ENCODE measurements around the gene DNAJC17.
A peak's percentile ranks its signal among the peaks of the same experiment; 100 is the strongest.

DNAJC17 gene

DNA sequence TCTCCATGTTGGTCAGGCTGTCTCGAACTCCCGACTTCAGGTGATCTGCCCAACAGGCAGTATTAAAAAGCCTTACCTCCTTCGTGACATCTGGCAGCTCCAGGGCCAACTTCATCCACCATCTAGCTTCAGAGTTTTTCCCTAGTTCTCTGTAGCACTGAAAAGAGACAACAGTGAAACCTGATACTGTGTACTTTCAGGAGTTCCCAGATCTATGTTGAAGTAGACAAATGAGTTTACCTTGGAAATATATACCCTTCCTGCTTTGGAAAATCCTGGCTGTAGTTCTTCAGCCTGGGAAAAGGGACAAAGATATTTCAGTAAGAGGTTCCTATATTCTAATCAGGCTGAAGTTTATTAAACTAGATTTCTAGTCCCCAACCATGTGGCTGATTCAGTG is 70.2 kb downstream of the DNAJC17 start:
- H3K4me3 ChIP-seq (ENCODE audit: low read depth, low read length): no peak overlapping the region
- DNase-seq (ENCODE audit: low read depth, low spot score): no peak
- in situ Hi-C loops (cut with HindIII; ENCODE audit: low sequenced_read_pairs): no loop called here
- TF ChIP-seq, protein P1, sequence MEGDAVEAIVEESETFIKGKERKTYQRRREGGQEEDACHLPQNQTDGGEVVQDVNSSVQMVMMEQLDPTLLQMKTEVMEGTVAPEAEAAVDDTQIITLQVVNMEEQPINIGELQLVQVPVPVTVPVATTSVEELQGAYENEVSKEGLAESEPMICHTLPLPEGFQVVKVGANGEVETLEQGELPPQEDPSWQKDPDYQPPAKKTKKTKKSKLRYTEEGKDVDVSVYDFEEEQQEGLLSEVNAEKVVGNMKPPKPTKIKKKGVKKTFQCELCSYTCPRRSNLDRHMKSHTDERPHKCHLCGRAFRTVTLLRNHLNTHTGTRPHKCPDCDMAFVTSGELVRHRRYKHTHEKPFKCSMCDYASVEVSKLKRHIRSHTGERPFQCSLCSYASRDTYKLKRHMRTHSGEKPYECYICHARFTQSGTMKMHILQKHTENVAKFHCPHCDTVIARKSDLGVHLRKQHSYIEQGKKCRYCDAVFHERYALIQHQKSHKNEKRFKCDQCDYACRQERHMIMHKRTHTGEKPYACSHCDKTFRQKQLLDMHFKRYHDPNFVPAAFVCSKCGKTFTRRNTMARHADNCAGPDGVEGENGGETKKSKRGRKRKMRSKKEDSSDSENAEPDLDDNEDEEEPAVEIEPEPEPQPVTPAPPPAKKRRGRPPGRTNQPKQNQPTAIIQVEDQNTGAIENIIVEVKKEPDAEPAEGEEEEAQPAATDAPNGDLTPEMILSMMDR (IDR thresholded peaks at IDR 0.05; ENCODE audit: low read depth, low read length): no peak

DNA sequence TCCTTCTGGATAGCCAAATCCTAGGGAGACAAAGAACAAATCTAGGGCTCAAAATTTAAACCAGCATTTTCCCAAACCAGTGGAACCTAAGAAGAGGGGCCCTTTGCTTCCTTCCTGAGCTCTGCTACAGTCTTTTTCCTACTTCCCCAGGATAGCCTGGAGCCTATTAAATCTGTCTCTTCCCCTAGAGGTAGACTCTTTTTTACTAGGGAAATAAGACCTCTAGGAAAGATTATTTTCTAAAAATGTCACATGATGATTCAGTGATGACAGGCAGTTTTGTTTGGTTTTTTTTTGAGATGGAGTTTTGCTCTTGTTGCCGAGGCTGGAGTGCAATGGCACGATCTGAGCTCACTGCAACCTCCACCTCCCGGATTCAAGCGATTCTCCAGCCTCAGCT is 70.7 kb downstream of the DNAJC17 start:
- TF ChIP-seq, protein P1 (IDR thresholded peaks at IDR 0.05; ENCODE audit: low read depth, low read length): no peak
- in situ Hi-C loops (cut with HindIII; ENCODE audit: low sequenced_read_pairs): no loop called here
- H3K4me3 ChIP-seq (ENCODE audit: low read depth, low read length): no peak overlapping the region
- DNase-seq (ENCODE audit: low read depth, low spot score): no peak

DNA sequence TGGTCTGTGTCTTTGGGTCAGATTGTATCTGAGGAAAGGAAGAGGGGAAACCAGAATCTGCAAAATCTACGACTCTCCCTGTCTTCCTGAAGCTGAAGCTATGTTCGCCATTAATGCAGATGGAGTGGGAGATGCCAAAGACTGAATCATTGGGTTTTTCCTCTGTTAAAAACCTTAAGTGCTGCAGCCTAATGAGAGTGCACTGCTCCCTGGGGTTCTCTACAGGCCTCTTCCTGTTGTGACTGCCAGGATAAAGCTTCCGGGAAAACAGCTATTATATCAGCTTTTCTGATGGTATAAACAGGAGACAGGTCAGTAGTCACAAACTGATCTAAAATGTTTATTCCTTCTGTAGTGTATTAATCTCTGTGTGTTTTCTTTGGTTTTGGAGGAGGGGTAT is 76.2 kb downstream of the DNAJC17 start:
- TF ChIP-seq, protein P1 (IDR thresholded peaks at IDR 0.05; ENCODE audit: low read depth, low read length): no peak
- in situ Hi-C loops (cut with HindIII; ENCODE audit: low sequenced_read_pairs): no loop called here
- DNase-seq (ENCODE audit: low read depth, low spot score): peak; percentile 31
- no peak overlapping the region for H3K4me3 ChIP-seq (ENCODE audit: low read depth, low read length)

DNA sequence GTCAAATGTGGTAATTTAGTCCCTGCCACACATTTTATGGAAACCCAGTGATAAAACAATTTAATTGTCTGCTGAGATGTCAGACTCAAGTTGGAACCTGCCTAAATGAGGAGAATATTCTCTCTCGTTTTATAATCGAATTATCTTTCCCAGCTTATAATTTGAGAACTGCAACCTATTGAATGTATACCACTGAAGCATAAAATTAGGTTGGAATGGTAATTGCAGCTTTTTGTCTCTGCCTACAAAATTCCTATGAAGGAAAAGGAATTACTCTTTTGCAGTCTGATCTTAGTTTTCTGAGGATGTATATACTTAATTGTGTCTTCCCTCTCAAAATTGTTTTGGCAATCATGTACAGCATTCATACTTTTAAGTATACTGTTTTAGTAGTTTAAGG is 83.4 kb downstream of the DNAJC17 start:
- DNase-seq (ENCODE audit: low read depth, low spot score): no peak
- TF ChIP-seq, protein P1 (IDR thresholded peaks at IDR 0.05; ENCODE audit: low read depth, low read length): no peak
- in situ Hi-C loops (cut with HindIII; ENCODE audit: low sequenced_read_pairs): no loop called here
- no peak overlapping the region for H3K4me3 ChIP-seq (ENCODE audit: low read depth, low read length)

DNA sequence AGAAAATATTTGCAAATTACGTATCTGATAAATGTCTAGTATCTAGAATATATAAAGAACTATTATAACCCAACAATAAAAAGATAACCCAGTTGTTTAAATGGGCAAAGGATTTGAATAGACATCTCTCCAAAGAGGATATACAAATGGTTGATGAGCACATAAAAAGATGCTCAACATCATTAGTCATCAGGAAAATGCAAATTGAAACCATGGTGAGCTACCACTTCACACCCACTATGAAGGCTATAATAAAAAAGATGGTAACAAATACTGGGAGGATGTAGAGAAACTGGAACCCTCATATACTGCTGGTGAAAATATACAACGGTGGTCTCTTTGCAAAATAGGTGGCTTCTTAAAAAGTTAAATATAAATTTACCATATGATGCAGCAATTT is 84.3 kb downstream of the DNAJC17 start:
- DNase-seq (ENCODE audit: low read depth, low spot score): no peak
- in situ Hi-C loops (cut with HindIII; ENCODE audit: low sequenced_read_pairs): no loop called here
- TF ChIP-seq, protein P1 (IDR thresholded peaks at IDR 0.05; ENCODE audit: low read depth, low read length): no peak
- H3K4me3 ChIP-seq (ENCODE audit: low read depth, low read length): no peak overlapping the region

DNA sequence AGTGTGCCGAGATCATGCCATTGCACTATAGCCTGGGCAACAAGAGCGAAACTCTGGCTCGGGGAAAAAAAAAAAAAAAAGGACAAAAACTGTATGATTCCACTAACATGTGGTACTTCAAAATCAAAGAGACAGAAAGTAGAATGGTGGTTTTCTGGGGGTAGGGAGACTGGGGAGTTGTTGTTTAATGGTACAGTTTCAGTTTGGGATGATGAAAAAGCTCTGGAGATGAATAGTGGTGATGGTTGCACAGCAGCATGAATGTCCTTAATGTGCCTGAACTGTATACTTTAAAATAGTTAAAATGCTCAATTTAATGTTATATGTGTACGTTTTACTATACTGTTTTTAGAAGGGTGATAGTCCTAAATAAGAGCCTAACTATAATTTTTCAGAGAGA is 84.9 kb downstream of the DNAJC17 start:
- TF ChIP-seq, protein P1 (IDR thresholded peaks at IDR 0.05; ENCODE audit: low read depth, low read length): no peak
- no peak overlapping the region for H3K4me3 ChIP-seq (ENCODE audit: low read depth, low read length)
- in situ Hi-C loops (cut with HindIII; ENCODE audit: low sequenced_read_pairs): no loop called here
- DNase-seq (ENCODE audit: low read depth, low spot score): no peak

DNA sequence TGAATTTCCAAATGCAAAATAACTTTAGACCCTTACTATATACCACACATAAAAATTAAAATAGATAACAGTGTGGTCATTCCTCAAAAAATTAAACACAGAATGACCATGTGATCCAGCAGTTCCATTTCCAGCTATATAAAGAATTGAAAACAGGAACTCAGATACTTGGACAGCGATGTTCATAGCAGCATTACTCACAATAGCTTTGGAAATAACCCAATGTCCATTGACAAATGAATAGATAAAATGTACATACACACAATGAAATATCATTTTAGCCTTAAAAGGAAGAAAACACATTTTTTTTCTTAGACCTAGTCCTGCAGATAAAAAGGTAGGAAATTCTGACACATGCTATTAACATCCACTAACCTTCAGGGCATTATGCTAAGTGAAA is 85.6 kb downstream of the DNAJC17 start:
- in situ Hi-C loops (cut with HindIII; ENCODE audit: low sequenced_read_pairs): no loop called here
- DNase-seq (ENCODE audit: low read depth, low spot score): no peak
- no peak overlapping the region for H3K4me3 ChIP-seq (ENCODE audit: low read depth, low read length)
- TF ChIP-seq, protein P1 (IDR thresholded peaks at IDR 0.05; ENCODE audit: low read depth, low read length): no peak

Measured in astrocyte of the spinal cord (primary cell).